H1 (cell line): ENCODE measurements around the gene MT1X.
"Not testable (repeated sequence)": the region's sequence is repeated elsewhere in the genome, so short reads cannot be mapped to it uniquely, and the experiment has no call there.

Source experiments
- BRCA1 ChIP-seq: IDR thresholded peaks from 2 replicates; pipeline ENCODE4 v1.6.1; 2012; ENCODE audit warnings: low read depth, low read length, improper control_type of control experiment
- CHD2 ChIP-seq: IDR thresholded peaks from 2 replicates; pipeline ENCODE4 v1.6.1; 2012; ENCODE audit warnings: low read length, improper control_type of control experiment
- CTCF ChIP-seq, 3 experiments: IDR thresholded peaks; 1 replicate in 2 of 3; 2 replicates in 1 of 3; pipeline versions ENCODE4 v1.5.1 to v1.6.1; 2011; ENCODE audit warnings: low read length in 3 of 3, mild to moderate bottlenecking in 3 of 3, inconsistent platforms in 2 of 3, low read depth in 1 of 3, moderate library complexity in 1 of 3; ENCODE audit not compliant: insufficient read depth in 1 of 3; ENCODE audit errors: control extremely low read depth in 1 of 3
- EZH2 ChIP-seq: fragments of 200-600 bp; sonication (generic); IDR thresholded peaks from 2 replicates; pipeline ENCODE4 v1.7.1; 2012; ENCODE audit warnings: low read depth, mild to moderate bottlenecking, moderate library complexity, low read length, inconsistent platforms; ENCODE audit not compliant: severe bottlenecking
- HDAC6 ChIP-seq: IDR thresholded peaks from one replicate; pipeline ENCODE4 v1.7.1; 2012; ENCODE audit warnings: low read depth, mild to moderate bottlenecking, inconsistent platforms, low read length, moderate library complexity
- POLR2A ChIP-seq, 2 experiments: IDR thresholded peaks; 1 replicate in 1 of 2; 2 replicates in 1 of 2; pipeline ENCODE4 v1.6.1; 2011; ENCODE audit warnings: low read depth in 2 of 2, low read length in 2 of 2, mild to moderate bottlenecking in 2 of 2; ENCODE audit errors: control extremely low read depth in 1 of 2
- RFX5 ChIP-seq: IDR thresholded peaks from 2 replicates; pipeline ENCODE4 v1.6.1; 2011; ENCODE audit warnings: low read depth, low read length, improper control_type of control experiment, borderline replicate concordance
- SAP30 ChIP-seq: fragments of 300-600 bp; sonication (generic); IDR thresholded peaks from 2 replicates; pipeline ENCODE4 v1.7.1; 2012; ENCODE audit warnings: low read length, moderate library complexity, mild to moderate bottlenecking, inconsistent platforms; ENCODE audit not compliant: insufficient read depth, insufficient replicate concordance
- SP1 ChIP-seq: IDR thresholded peaks from 2 replicates; pipeline ENCODE4 v1.6.1; 2011; ENCODE audit warnings: low read depth, low read length
- SRF ChIP-seq: IDR thresholded peaks from 2 replicates; pipeline ENCODE4 v1.6.1; 2011; ENCODE audit warnings: mild to moderate bottlenecking, low read depth, low read length, moderate library complexity
- SUZ12 ChIP-seq: fragments of 200-600 bp; sonication (generic); IDR thresholded peaks from 2 replicates; pipeline ENCODE4 v1.6.1; 2012; ENCODE audit warnings: mild to moderate bottlenecking, inconsistent platforms, low read length, moderate library complexity, mixed read lengths
- TBP ChIP-seq: IDR thresholded peaks from 2 replicates; pipeline ENCODE4 v1.6.1; 2011; ENCODE audit warnings: low read depth, low read length, improper control_type of control experiment
- YY1 ChIP-seq: IDR thresholded peaks from 2 replicates; pipeline ENCODE4 v1.6.1; 2011; ENCODE audit warnings: low read depth, mild to moderate bottlenecking, low read length

GRCh38 chr16:56674570-56674969 lies 7.7 kb upstream of the MT1X start:
- TF ChIP-seq EZH2; YY1; SRF; CTCF (IDR thresholded peaks at IDR 0.05; ENCODE audit: control extremely low read depth in 1 of 3, insufficient read depth in 1 of 3, low read depth in 1 of 3, low read length in 3 of 3); CHD2; RFX5; POLR2A (IDR thresholded peaks at IDR 0.05; ENCODE audit: control extremely low read depth in 1 of 2, low read depth in 2 of 2, low read length in 2 of 2); TBP; BRCA1; SAP30; SP1; HDAC6; SUZ12: not testable (repeated sequence)
